Spleen (tissue), 11 donors: ENCODE results near the gene OR6B3. TPM values are rescaled to one million over a fixed set of nuclear protein-coding genes. Genes with fewer than 3 reads are reported as not detected.

ENCODE experiments used
- DNase-seq: peaks from one replicate; pipeline ENCODE4 v3.0.0-alpha.2; 2020
- H3K27ac ChIP-seq, 8 donors: fragments of 200-600 bp; sonication (generic) in 7 of 8; 1 replicate in 4 of 8; 2 replicates in 4 of 8; pipeline versions ENCODE4 v1.5.0 to v1.8.0; 2016 to 2021; ENCODE audit warnings: inconsistent platforms in 4 of 8, mild to moderate bottlenecking in 4 of 8, moderate library complexity in 1 of 8
- H3K27me3 ChIP-seq, 7 donors: fragments of 200-600 bp; sonication (generic) in 6 of 7; replicated peaks in 1 of 7; 1 replicate in 4 of 7; 2 replicates in 3 of 7; pipeline versions ENCODE4 v1.5.0 to v1.8.0; 2016 to 2021; ENCODE audit warnings: inconsistent platforms in 3 of 7, mild to moderate bottlenecking in 1 of 7
- H3K36me3 ChIP-seq, 6 donors: fragments of 200-600 bp; sonication (generic) in 5 of 6; 1 replicate in 4 of 6; 2 replicates in 2 of 6; pipeline versions ENCODE4 v1.5.0 to v1.8.0; 2016 to 2021; ENCODE audit warnings: inconsistent platforms in 2 of 6
- H3K4me1 ChIP-seq, 6 donors: fragments of 200-600 bp; sonication (generic) in 5 of 6; 1 replicate in 3 of 6; 2 replicates in 3 of 6; pipeline versions ENCODE4 v1.5.0 to v1.8.0; 2016 to 2021; ENCODE audit warnings: inconsistent platforms in 3 of 6
- H3K4me3 ChIP-seq, 8 donors: fragments of 200-600 bp; sonication (generic) in 7 of 8; 1 replicate in 4 of 8; 2 replicates in 4 of 8; pipeline versions ENCODE4 v1.5.0 to v1.8.0; 2016 to 2021; ENCODE audit warnings: inconsistent platforms in 4 of 8, mild to moderate bottlenecking in 4 of 8, moderate library complexity in 2 of 8
- H3K9me3 ChIP-seq, 8 donors: fragments of 200-600 bp; sonication (generic) in 7 of 8; 1 replicate in 4 of 8; 2 replicates in 4 of 8; pipeline versions ENCODE4 v1.5.0 to v1.8.0; 2016 to 2021; ENCODE audit warnings: inconsistent platforms in 4 of 8
- CTCF ChIP-seq, 11 experiments: fragments of 200-600 bp in 7 of 11; fragments of 450-650 bp in 4 of 11; sonication (generic) in 4 of 11; IDR thresholded peaks in 8 of 11; conservative IDR thresholded peaks in 3 of 11; 1 replicate in 7 of 11; 2 replicates in 4 of 11; pipeline versions ENCODE4 v1.4.0 to v1.8.0; 2016 to 2021; ENCODE audit warnings: antibody characterized with exemption in 11 of 11, inconsistent platforms in 4 of 11, mild to moderate bottlenecking in 1 of 11
- POLR2A ChIP-seq, 3 donors: fragments of 450-650 bp; IDR thresholded peaks; one replicate each; pipeline ENCODE4 v1.5.1; 2017; ENCODE audit warnings: antibody characterized with exemption in 3 of 3, mild to moderate bottlenecking in 1 of 3
- POLR2AphosphoS5 ChIP-seq, 3 donors: sonication (generic); formaldehyde crosslinking; IDR thresholded peaks; one replicate each; pipeline ENCODE4 v1.5.1; 2017; ENCODE audit warnings: antibody characterized with exemption in 3 of 3
- WGBS, 5 donors: extraction: QIAGEN DNeasy Blood & Tissue Kit in 3 of 5; methylation state at CpG; one replicate each; pipeline versions ENCODE4 v1.1.5 to v1.1.7; 2013 to 2018; 5-methylcytosine and 5-hydroxymethylcytosine counted together
- intact Hi-C: fragments of 100-400 bp; cut with DNase I; formaldehyde crosslinking; loops from one replicate; pipeline ENCODE4 v1.15.0; 2023; ENCODE audit warnings: low total_unique reads
- polyA plus RNA-seq, 3 donors: library from polyadenylated mRNA; stranded (reverse); fragments of 200-250 nt; gene quantifications; one replicate each; pipeline ENCODE4 v1.2.1, GENCODE V29; 2013
- total RNA-seq, 7 donors: library from RNA; depleted of rRNA in 3 of 7; stranded (reverse); fragments of >200 nt in 3 of 7; fragmentation: NEBNext Ultra II Directional in 4 of 7; extraction: Animal tissue kit (Norgen Biotek cat#: 25700) in 4 of 7; gene quantifications; one replicate each; pipeline versions ENCODE4 v1.1.0 to v1.2.1, GENCODE V29; 2016 to 2021
- donor health status: healthy with polysubstance abuse.
- donor health status: DM: no; HTN: no; CAD: no; lungs with moderate emphysema.
- donor health status: DM: no; HTN: no; CAD: no.
- donor health status: Bipolar disorder and iron deficiency.
- donor health status: healthy.
- donor health status: DM: no; HTN: no; CAD: no.
- donor health status: DM: yes; HTN: yes; CAD: no.

Gene OR6B3
- total and polyA plus RNA-seq, 10 donors = not detected

GRCh38 chr2:240041363-240041762 lies 12.0 kb downstream of the OR6B3 start:
- Histone ChIP-seq H3K36me3 (no peaks in the 10 kb centered on the region), H3K9me3 (no peaks in the 10 kb centered on the region), H3K27me3 (peaks cover 0 to 49% (median 4%) of the 10 kb centered on the region in 7 donors), H3K27ac (no peak overlapping the region), H3K4me3 (no peak overlapping the region), H3K4me1 (no peaks in the 10 kb centered on the region)
- TF ChIP-seq POLR2AphosphoS5 (IDR thresholded peaks at IDR 0.05) = no peak
- no peak for TF ChIP-seq CTCF (IDR thresholded peaks at IDR 0.05 in 8 of 11, conservative IDR thresholded peaks at IDR 0.05 in 3 of 11)
- no peak for TF ChIP-seq POLR2A (IDR thresholded peaks at IDR 0.05)
- DNase-seq = no peak
- intact Hi-C loops = no loop called here
- whole genome bisulfite sequencing, 5 donors = 70 to 89% (median 78%) methylated on average over 6 of the region's 6 CpGs

GRCh38 chr2:240037358-240037757 lies 16.0 kb downstream of the OR6B3 start:
- no peaks in the 10 kb centered on the region for H3K4me1 ChIP-seq
- DNase-seq = no peak
- H3K27ac ChIP-seq = no peak overlapping the region
- no peaks in the 10 kb centered on the region for H3K9me3 ChIP-seq
- no peak overlapping the region for H3K4me3 ChIP-seq
- TF ChIP-seq POLR2A (IDR thresholded peaks at IDR 0.05) (no peak), CTCF (IDR thresholded peaks at IDR 0.05 in 8 of 11, conservative IDR thresholded peaks at IDR 0.05 in 3 of 11) (no peak), POLR2AphosphoS5 (IDR thresholded peaks at IDR 0.05) (no peak)
- H3K36me3 ChIP-seq = no peaks in the 10 kb centered on the region
- H3K27me3 ChIP-seq = peaks cover 0 to 43% (median 4%) of the 10 kb centered on the region in 7 donors
- intact Hi-C loops = no loop called here

GRCh38 chr2:240033330-240033678 lies 20.0 kb downstream of the OR6B3 start:
- H3K9me3 ChIP-seq = no peaks in the 10 kb centered on the region
- no peak overlapping the region for H3K4me3 ChIP-seq
- DNase-seq = no peak
- H3K27me3 ChIP-seq = peaks cover 0 to 36% (median 0%) of the 10 kb centered on the region in 7 donors
- no peaks in the 10 kb centered on the region for H3K36me3 ChIP-seq
- H3K4me1 ChIP-seq = no peaks in the 10 kb centered on the region
- TF ChIP-seq POLR2AphosphoS5 (IDR thresholded peaks at IDR 0.05) = no peak
- no peak for TF ChIP-seq POLR2A (IDR thresholded peaks at IDR 0.05)
- no peak for TF ChIP-seq CTCF (IDR thresholded peaks at IDR 0.05 in 8 of 11, conservative IDR thresholded peaks at IDR 0.05 in 3 of 11)
- H3K27ac ChIP-seq = no peak overlapping the region
- intact Hi-C loops = no loop called here
- 44 to 49% (median 45%) methylated on average over 5 of the region's 5 CpGs for WGBS, 5 donors

GRCh38 chr2:240032406-240033329 lies 20.7 kb downstream of the OR6B3 start:
- no peaks in the 10 kb centered on the region for H3K36me3 ChIP-seq
- peak; percentile 54 for DNase-seq
- WGBS, 5 donors = 61 to 80% (median 71%) methylated on average over 13 to 14 of the region's 14 CpGs

More at GRCh38 chr2:240032406-240033329, 20.7 kb downstream of the OR6B3 start:
- H3K4me3 ChIP-seq = no peak overlapping the region
- intact Hi-C loops = no loop called here
- no peak for TF ChIP-seq CTCF (IDR thresholded peaks at IDR 0.05 in 8 of 11, conservative IDR thresholded peaks at IDR 0.05 in 3 of 11)
- no peak for TF ChIP-seq POLR2A (IDR thresholded peaks at IDR 0.05)
- no peak for TF ChIP-seq POLR2AphosphoS5 (IDR thresholded peaks at IDR 0.05)
- no peaks in the 10 kb centered on the region for H3K9me3 ChIP-seq
- peaks cover 0 to 36% (median 0%) of the 10 kb centered on the region in 7 donors for H3K27me3 ChIP-seq
- H3K27ac ChIP-seq = no peak overlapping the region
- no peaks in the 10 kb centered on the region for H3K4me1 ChIP-seq
